ENCODE data around the gene UQCRC1. TPM values are rescaled to one million over a fixed set of nuclear protein-coding genes. Genes with fewer than 3 reads are reported as not detected.
A peak's percentile ranks its signal among the peaks of the same experiment; 100 is the strongest.

The UQCRC1 gene
- total and polyA plus RNA-seq, 2 donors (not counting 1 experiment from before 2014, with no cell fraction given): 226 to 366 TPM

GRCh38 chr3:48594417-48595049 is 14.9 kb downstream of the UQCRC1 start:
- peaks cover 44% of the 10 kb centered on the region for H3K4me1 ChIP-seq (ENCODE audit: control insufficient read depth, extremely low read depth, insufficient read depth, low read length)
- no peaks in the 10 kb centered on the region for H4K20me1 ChIP-seq (ENCODE audit: control insufficient read depth, extremely low read depth, insufficient read depth, low read length)
- peak overlapping the region; percentile 34 for H2AFZ ChIP-seq (ENCODE audit: low read length)
- peak overlapping the region; percentile 92 for H3K4me2 ChIP-seq (ENCODE audit: extremely low read depth, insufficient read depth, low read length)
- no peaks in the 10 kb centered on the region for H3K27me3 ChIP-seq (ENCODE audit: control insufficient read depth, insufficient read depth, low read length)
- peak; percentile 14 to 43 for DNase-seq (ENCODE audit: low read depth in 2 of 2)
- no peaks in the 10 kb centered on the region for H3K9me3 ChIP-seq (ENCODE audit: control insufficient read depth, insufficient read depth, low read depth, low read length)
- H3K79me2 ChIP-seq (ENCODE audit: control insufficient read depth, insufficient read depth, low read length): no peaks in the 10 kb centered on the region
- H3K36me3 ChIP-seq (ENCODE audit: control insufficient read depth, insufficient read depth, low read length): peaks cover 9% of the 10 kb centered on the region
- H3K4me3 ChIP-seq (replicated peaks in 1 of 4; ENCODE audit: control extremely low read depth in 1 of 4, insufficient read depth in 1 of 4, low read depth in 3 of 4, low read length in 4 of 4): peak overlapping the region; percentile 48 to 62 (median 49)
- H3K9ac ChIP-seq (ENCODE audit: insufficient read depth, low read length): peak overlapping the region; percentile 68
- H3K27ac ChIP-seq (ENCODE audit: insufficient read depth, low read length): peak overlapping the region; percentile 70
- TF ChIP-seq CTCF (conservative IDR thresholded peaks at IDR 0.05 in 1 of 2, IDR thresholded peaks at IDR 0.05 in 1 of 2; ENCODE audit: low read depth in 1 of 2, low read length in 2 of 2): no peak
- no peak for TF ChIP-seq EZH2 (IDR thresholded peaks at IDR 0.05; ENCODE audit: low read length, missing control alignments)

- no peak for TF ChIP-seq EZH2 (IDR thresholded peaks at IDR 0.05; ENCODE audit: low read length, missing control alignments)
- TF ChIP-seq CTCF (conservative IDR thresholded peaks at IDR 0.05 in 1 of 2, IDR thresholded peaks at IDR 0.05 in 1 of 2; ENCODE audit: low read depth in 1 of 2, low read length in 2 of 2): no peak
- H4K20me1 ChIP-seq (ENCODE audit: control insufficient read depth, extremely low read depth, insufficient read depth, low read length): no peaks in the 10 kb centered on the region
- H2AFZ ChIP-seq (ENCODE audit: low read length): no peak overlapping the region
- H3K36me3 ChIP-seq (ENCODE audit: control insufficient read depth, insufficient read depth, low read length): peaks cover 11% of the 10 kb centered on the region
- no peak overlapping the region for H3K4me2 ChIP-seq (ENCODE audit: extremely low read depth, insufficient read depth, low read length)
- no peaks in the 10 kb centered on the region for H3K9me3 ChIP-seq (ENCODE audit: control insufficient read depth, insufficient read depth, low read depth, low read length)
- no peaks in the 10 kb centered on the region for H3K27me3 ChIP-seq (ENCODE audit: control insufficient read depth, insufficient read depth, low read length)
- H3K4me1 ChIP-seq (ENCODE audit: control insufficient read depth, extremely low read depth, insufficient read depth, low read length): peaks cover 32% of the 10 kb centered on the region
- no peak overlapping the region for H3K27ac ChIP-seq (ENCODE audit: insufficient read depth, low read length)
- no peaks in the 10 kb centered on the region for H3K79me2 ChIP-seq (ENCODE audit: control insufficient read depth, insufficient read depth, low read length)
- no peak for DNase-seq (ENCODE audit: low read depth in 2 of 2)
- H3K4me3 ChIP-seq (replicated peaks in 1 of 4; ENCODE audit: control extremely low read depth in 1 of 4, insufficient read depth in 1 of 4, low read depth in 3 of 4, low read length in 4 of 4): peak overlapping the region in 1 of 4 experiments; percentile 49
- no peak overlapping the region for H3K9ac ChIP-seq (ENCODE audit: insufficient read depth, low read length)
Measured at GRCh38 chr3:48593337-48593736, 16.1 kb downstream of the UQCRC1 start.

GRCh38 chr3:48592519-48593087 is 16.8 kb downstream of the UQCRC1 start:
- Histone ChIP-seq H3K79me2 (ENCODE audit: control insufficient read depth, insufficient read depth, low read length) (no peaks in the 10 kb centered on the region), H3K27ac (ENCODE audit: insufficient read depth, low read length) (no peak overlapping the region), H3K4me2 (ENCODE audit: extremely low read depth, insufficient read depth, low read length) (no peak overlapping the region), H3K36me3 (ENCODE audit: control insufficient read depth, insufficient read depth, low read length) (peaks cover 8% of the 10 kb centered on the region), H4K20me1 (ENCODE audit: control insufficient read depth, extremely low read depth, insufficient read depth, low read length) (no peaks in the 10 kb centered on the region), H3K27me3 (ENCODE audit: control insufficient read depth, insufficient read depth, low read length) (no peaks in the 10 kb centered on the region), H2AFZ (ENCODE audit: low read length) (no peak overlapping the region), H3K9ac (ENCODE audit: insufficient read depth, low read length) (no peak overlapping the region), H3K4me1 (ENCODE audit: control insufficient read depth, extremely low read depth, insufficient read depth, low read length) (peaks cover 25% of the 10 kb centered on the region), H3K4me3 (replicated peaks in 1 of 4; ENCODE audit: control extremely low read depth in 1 of 4, insufficient read depth in 1 of 4, low read depth in 3 of 4, low read length in 4 of 4) (no peak overlapping the region), H3K9me3 (ENCODE audit: control insufficient read depth, insufficient read depth, low read depth, low read length) (no peaks in the 10 kb centered on the region)
- TF ChIP-seq EZH2 (IDR thresholded peaks at IDR 0.05; ENCODE audit: low read length, missing control alignments) (no peak), CTCF (conservative IDR thresholded peaks at IDR 0.05 in 1 of 2, IDR thresholded peaks at IDR 0.05 in 1 of 2; ENCODE audit: low read depth in 1 of 2, low read length in 2 of 2) (no peak)
- DNase-seq (ENCODE audit: low read depth in 2 of 2): no peak
